C4-2B (cell line): ENCODE results near the gene C1QTNF6.

Source experiments
- CTCF ChIP-seq: fragments of 450-650 bp; conservative IDR thresholded peaks from 2 replicates; pipeline ENCODE4 v1.5.1; 2017; ENCODE audit warnings: mild to moderate bottlenecking
- ZFX ChIP-seq: fragments of 450-650 bp; IDR thresholded peaks from 2 replicates; pipeline ENCODE4 v1.6.1; 2017

- TF ChIP-seq CTCF (no peak), ZFX (no peak)
Measured at GRCh38 chr22:37148031-37148651, 39.9 kb downstream of the C1QTNF6 start.
